HG03097 (cell line): ENCODE data around the gene GRIK4.

Experiments used
- ATAC-seq: cut with Tn5 transposase; IDR thresholded peaks from one replicate; pipeline ENCODE4 v1.9.1; 2021; ENCODE audit not compliant: unreplicated experiment, low FRiP score

The GRIK4 gene

GRCh38 chr11:120893440-120894201 lies 382.1 kb downstream of the GRIK4 start:
- ATAC-seq = no peak

GRCh38 chr11:120894202-120894985 lies 382.8 kb downstream of the GRIK4 start:
- ATAC-seq = no peak

- ATAC-seq = no peak
Observed at GRCh38 chr11:120896687-120897086, 385.1 kb downstream of the GRIK4 start.

- no peak for ATAC-seq
Observed at GRCh38 chr11:120898568-120898967, 387.0 kb downstream of the GRIK4 start.

- no peak for ATAC-seq
Observed at GRCh38 chr11:120899720-120900119, 388.2 kb downstream of the GRIK4 start.

- no peak for ATAC-seq
Observed at GRCh38 chr11:120900643-120901042, 389.1 kb downstream of the GRIK4 start.

GRCh38 chr11:120903686-120904085 lies 392.1 kb downstream of the GRIK4 start:
- ATAC-seq = no peak

GRCh38 chr11:120904116-120904515 lies 392.6 kb downstream of the GRIK4 start:
- no peak for ATAC-seq

GRCh38 chr11:120906766-120907165 lies 395.2 kb downstream of the GRIK4 start:
- no peak for ATAC-seq

GRCh38 chr11:120907971-120908370 lies 396.4 kb downstream of the GRIK4 start:
- no peak for ATAC-seq

- ATAC-seq = no peak
Observed at GRCh38 chr11:120908461-120909181, 397.1 kb downstream of the GRIK4 start.

GRCh38 chr11:120909676-120910416 lies 398.3 kb downstream of the GRIK4 start:
- ATAC-seq = no peak

GRCh38 chr11:120911943-120912342 lies 400.4 kb downstream of the GRIK4 start:
- ATAC-seq = no peak

- no peak for ATAC-seq
Observed at GRCh38 chr11:120912504-120912903, 401.0 kb downstream of the GRIK4 start.

GRCh38 chr11:120912915-120913314 lies 401.4 kb downstream of the GRIK4 start:
- ATAC-seq = no peak

GRCh38 chr11:120914021-120914420 lies 402.5 kb downstream of the GRIK4 start:
- ATAC-seq = no peak

- ATAC-seq = no peak
Observed at GRCh38 chr11:120914601-120915000, 403.1 kb downstream of the GRIK4 start.

- no peak for ATAC-seq
Observed at GRCh38 chr11:120917559-120918239, 406.2 kb downstream of the GRIK4 start.

- ATAC-seq = no peak
Observed at GRCh38 chr11:120918257-120918656, 406.7 kb downstream of the GRIK4 start.

GRCh38 chr11:120919045-120919444 lies 407.5 kb downstream of the GRIK4 start:
- ATAC-seq = no peak
